Measurements from ENCODE around the gene TAS1R3.

TAS1R3 gene

GRCh38 chr1:1307261-1307922 is 23.7 kb upstream of the TAS1R3 start:
- TF ChIP-seq, protein P1, sequence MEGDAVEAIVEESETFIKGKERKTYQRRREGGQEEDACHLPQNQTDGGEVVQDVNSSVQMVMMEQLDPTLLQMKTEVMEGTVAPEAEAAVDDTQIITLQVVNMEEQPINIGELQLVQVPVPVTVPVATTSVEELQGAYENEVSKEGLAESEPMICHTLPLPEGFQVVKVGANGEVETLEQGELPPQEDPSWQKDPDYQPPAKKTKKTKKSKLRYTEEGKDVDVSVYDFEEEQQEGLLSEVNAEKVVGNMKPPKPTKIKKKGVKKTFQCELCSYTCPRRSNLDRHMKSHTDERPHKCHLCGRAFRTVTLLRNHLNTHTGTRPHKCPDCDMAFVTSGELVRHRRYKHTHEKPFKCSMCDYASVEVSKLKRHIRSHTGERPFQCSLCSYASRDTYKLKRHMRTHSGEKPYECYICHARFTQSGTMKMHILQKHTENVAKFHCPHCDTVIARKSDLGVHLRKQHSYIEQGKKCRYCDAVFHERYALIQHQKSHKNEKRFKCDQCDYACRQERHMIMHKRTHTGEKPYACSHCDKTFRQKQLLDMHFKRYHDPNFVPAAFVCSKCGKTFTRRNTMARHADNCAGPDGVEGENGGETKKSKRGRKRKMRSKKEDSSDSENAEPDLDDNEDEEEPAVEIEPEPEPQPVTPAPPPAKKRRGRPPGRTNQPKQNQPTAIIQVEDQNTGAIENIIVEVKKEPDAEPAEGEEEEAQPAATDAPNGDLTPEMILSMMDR (IDR thresholded peaks at IDR 0.05; ENCODE audit: insufficient read depth, missing control alignments), result no peak
- no peak for DNase-seq (ENCODE audit: insufficient read length, low spot score)
- FAIRE-seq, result no peak

DNA sequence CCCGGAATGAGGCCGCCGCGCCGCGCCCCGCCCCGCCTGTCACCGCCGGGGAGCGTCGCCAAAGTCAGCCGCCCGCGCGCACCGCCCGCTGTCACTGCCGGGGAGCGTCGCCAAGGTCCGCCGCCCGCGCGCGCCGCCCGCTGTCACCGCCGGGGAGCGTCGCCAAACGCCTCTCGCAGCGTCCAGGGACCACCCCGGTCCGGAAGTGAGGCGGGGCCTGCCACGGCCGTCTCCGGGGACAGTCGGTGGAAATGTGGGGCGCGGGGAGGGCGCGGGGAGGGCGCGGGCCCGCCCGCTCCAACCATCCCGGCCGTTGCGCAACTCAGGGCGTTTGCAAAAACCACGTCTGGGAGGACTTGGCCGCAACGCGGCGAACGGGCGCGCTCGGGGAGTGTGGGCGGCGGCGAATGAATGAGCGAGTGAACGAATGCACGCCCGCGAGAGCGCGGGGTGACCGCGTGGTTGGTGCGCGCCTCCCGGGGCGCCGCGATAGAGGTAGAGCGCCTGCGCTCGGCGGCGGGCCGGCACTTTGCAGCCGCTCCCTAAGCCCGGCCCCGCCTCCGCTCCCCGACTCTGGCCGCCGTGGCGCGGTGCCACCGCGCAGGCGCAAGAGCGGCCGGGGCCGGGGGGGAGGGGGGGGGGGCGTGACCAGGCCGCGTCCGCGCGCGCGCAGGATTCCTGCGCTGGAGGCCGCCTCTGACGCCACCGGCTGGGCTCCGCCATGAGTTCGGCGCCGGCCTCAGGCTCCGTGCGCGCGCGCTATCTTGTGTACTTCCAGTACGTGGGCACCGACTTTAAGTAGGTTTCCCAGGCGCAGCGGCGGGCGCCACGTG is 22.9 kb upstream of the TAS1R3 start, which contains the start of the genes ACAP3 and PUSL1:
TSS of gene ACAP3 (minus strand) at position 8 of the 833 bp plus-strand sequence. CDS start 115 bp downstream, outside the sequence.
TSS of gene PUSL1 (plus strand) at position 675 of the 833 bp plus-strand sequence. CDS start at position 722, 47 bp downstream.
- no peak for FAIRE-seq
- TF ChIP-seq, protein P1 (IDR thresholded peaks at IDR 0.05; ENCODE audit: insufficient read depth, missing control alignments), result no peak
- DNase-seq (ENCODE audit: insufficient read length, low spot score), result no peak

DNA sequence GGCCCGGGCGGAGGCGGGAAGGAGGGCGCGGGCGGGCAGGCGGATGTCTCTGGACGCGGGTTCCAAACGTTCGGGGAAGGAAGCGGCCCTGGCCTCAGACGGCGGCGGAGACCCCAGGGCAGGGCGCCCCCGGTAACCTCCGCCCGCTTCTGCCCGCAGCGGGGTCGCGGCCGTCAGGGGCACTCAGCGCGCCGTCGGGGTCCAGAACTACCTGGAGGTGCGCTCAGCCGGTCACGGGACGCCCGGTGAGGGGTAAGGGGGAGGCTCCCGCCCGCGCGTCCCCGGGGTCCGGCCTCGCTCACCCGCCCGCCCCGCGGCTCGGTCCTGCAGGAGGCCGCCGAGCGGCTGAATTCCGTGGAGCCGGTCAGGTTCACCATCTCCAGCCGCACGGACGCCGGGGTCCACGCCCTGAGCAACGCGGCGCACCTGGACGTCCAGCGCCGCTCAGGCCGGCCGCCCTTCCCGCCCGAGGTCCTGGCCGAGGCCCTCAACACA is 22.3 kb upstream of the TAS1R3 start:
- FAIRE-seq (no peak), DNase-seq (ENCODE audit: insufficient read length, low spot score) (no peak)
- TF ChIP-seq, protein P1 (IDR thresholded peaks at IDR 0.05; ENCODE audit: insufficient read depth, missing control alignments), result no peak

DNA sequence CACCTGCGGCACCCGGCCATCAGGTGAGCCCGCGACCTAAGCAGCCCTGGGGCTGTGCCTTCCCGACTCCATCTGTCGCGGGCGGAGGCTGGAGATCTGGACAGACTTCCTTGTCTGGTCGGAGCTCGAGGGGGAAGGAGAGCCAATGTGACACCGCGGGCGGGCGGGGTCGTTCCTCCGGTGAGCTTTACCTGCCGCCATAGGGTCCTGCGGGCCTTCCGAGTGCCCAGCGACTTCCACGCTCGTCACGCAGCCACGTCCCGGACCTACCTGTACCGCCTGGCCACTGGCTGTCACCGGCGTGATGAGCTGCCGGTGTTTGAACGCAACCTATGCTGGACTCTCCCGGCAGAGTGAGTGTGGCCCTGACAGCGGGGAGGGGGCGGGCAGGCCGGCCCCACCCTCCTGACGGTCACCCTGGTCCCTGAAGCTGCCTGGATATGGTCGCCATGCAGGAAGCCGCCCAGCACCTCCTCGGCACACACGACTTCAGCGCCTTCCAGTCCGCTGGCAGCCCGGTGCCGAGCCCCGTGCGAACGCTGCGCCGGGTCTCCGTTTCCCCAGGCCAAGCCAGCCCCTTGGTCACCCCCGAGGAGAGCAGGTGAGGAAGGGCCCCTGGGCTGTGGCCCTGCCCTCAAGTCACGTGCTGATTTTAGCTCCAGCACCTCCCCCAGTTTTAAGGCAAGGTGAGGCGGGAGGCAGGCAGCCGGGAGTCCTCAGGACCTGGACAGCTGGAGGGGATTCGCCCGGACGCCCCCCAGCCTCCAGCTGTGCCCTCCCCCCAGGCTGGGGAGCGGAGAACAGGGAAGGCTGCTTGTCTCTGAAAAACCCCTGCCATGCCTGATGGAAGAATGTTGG is 21.6 kb upstream of the TAS1R3 start:
- TF ChIP-seq, protein P1 (IDR thresholded peaks at IDR 0.05; ENCODE audit: insufficient read depth, missing control alignments), result no peak
- no peak for DNase-seq (ENCODE audit: insufficient read length, low spot score)

GRCh38 chr1:1310109-1310385 is 21.0 kb upstream of the TAS1R3 start:
- TF ChIP-seq, protein P1 (IDR thresholded peaks at IDR 0.05; ENCODE audit: insufficient read depth, missing control alignments), result no peak
- DNase-seq (ENCODE audit: insufficient read length, low spot score) (no peak), FAIRE-seq (no peak)

More for the DNA sequence above, 21.6 kb upstream of the TAS1R3 start:
- no peak for FAIRE-seq

- TF ChIP-seq, protein P1 (IDR thresholded peaks at IDR 0.05; ENCODE audit: insufficient read depth, missing control alignments), result no peak
- no peak for FAIRE-seq
- no peak for DNase-seq (ENCODE audit: insufficient read length, low spot score)
These were observed 20.5 kb upstream of the TAS1R3 start for GRCh38 chr1:1310476-1311053.

Data from D721Med (cell line).